H1 (cell line): ENCODE results near the gene CHPF. TPM values are rescaled to one million over a fixed set of nuclear protein-coding genes. Genes with fewer than 3 reads are reported as not detected.

ENCODE experiments used
- CTCF ChIA-PET: fragments of 300-600 bp; sonication (Branson Sonifier 250); formaldehyde crosslinking; loops from one replicate; lab custom pipeline; 2021; ENCODE audit not compliant: partially characterized antibody; lab: Charles Lee
- POLR2A ChIA-PET: fragments of 300-600 bp; sonication (Branson Sonifier 250); formaldehyde crosslinking; loops from one replicate; lab custom pipeline; 2021; ENCODE audit warnings: inconsistent platforms; ENCODE audit not compliant: partially characterized antibody; lab: Charles Lee
- DNase-seq, 2 experiments: peaks; one replicate each; pipeline versions ENCODE4 v3.0.0 to v3.0.0-alpha.2; 2010 to 2022; ENCODE audit warnings: low spot score in 2 of 2, low read depth in 1 of 2, mixed read lengths in 1 of 2
- FAIRE-seq: peaks from 2 replicates; lab custom pipeline; 2011; peaks lifted over from hg19 to GRCh38; lab: Jason Lieb, UNC
- H2AFZ ChIP-seq: 2 replicates; pipeline ENCODE4 v1.8.1; 2012; ENCODE audit warnings: low read length, inconsistent platforms
- H2AK5ac ChIP-seq: 2 replicates; pipeline ENCODE4 v1.6.1; 2013; ENCODE audit warnings: low read depth, low read length
- H2BK120ac ChIP-seq: replicated peaks from 2 replicates; pipeline ENCODE3; 2013; ENCODE audit warnings: low read depth, low read length, inconsistent platforms
- H2BK12ac ChIP-seq: 2 replicates; pipeline ENCODE4 v1.6.1; 2013; ENCODE audit warnings: low read depth, low read length
- H2BK15ac ChIP-seq: 2 replicates; pipeline ENCODE4 v1.6.1; 2013; ENCODE audit warnings: low read length
- H2BK20ac ChIP-seq: 2 replicates; pipeline ENCODE4 v1.6.1; 2013; ENCODE audit warnings: low read length
- H2BK5ac ChIP-seq: 2 replicates; pipeline ENCODE4 v1.6.1; 2013; ENCODE audit warnings: low read depth, low read length
- H3K14ac ChIP-seq: 2 replicates; pipeline ENCODE4 v1.6.1; 2013; ENCODE audit warnings: inconsistent platforms; ENCODE audit not compliant: insufficient read length
- H3K18ac ChIP-seq: 2 replicates; pipeline ENCODE4 v1.6.1; 2013; ENCODE audit warnings: low read length; ENCODE audit errors: extremely low read depth
- H3K23ac ChIP-seq: 2 replicates; pipeline ENCODE4 v1.6.1; 2013; ENCODE audit warnings: inconsistent platforms; ENCODE audit not compliant: insufficient read length
- H3K23me2 ChIP-seq: 2 replicates; pipeline ENCODE4 v1.6.1; 2013; ENCODE audit warnings: low read depth, low read length
- H3K27ac ChIP-seq: 2 replicates; pipeline ENCODE4 v1.6.1; 2011; ENCODE audit warnings: low read depth, low read length, inconsistent platforms
- H3K27me3 ChIP-seq, 4 experiments: replicated peaks in 1 of 4; 1 replicate in 1 of 4; 2 replicates in 3 of 4; pipeline versions ENCODE4 v1.6.1 to v1.8.1; 2011 to 2013; ENCODE audit warnings: low read length in 3 of 4, mild to moderate bottlenecking in 3 of 4, inconsistent platforms in 2 of 4, mixed read lengths in 2 of 4, moderate library complexity in 1 of 4; ENCODE audit not compliant: control insufficient read depth in 3 of 4, insufficient read depth in 3 of 4; ENCODE audit errors: extremely low read depth in 1 of 4
- H3K36me3 ChIP-seq, 4 experiments: 2 replicates each; pipeline versions ENCODE4 v1.6.1 to v1.8.1; 2011 to 2013; ENCODE audit warnings: mild to moderate bottlenecking in 4 of 4, low read length in 3 of 4, moderate library complexity in 2 of 4, control low read depth in 1 of 4, inconsistent platforms in 1 of 4; ENCODE audit not compliant: insufficient read depth in 4 of 4, control insufficient read depth in 2 of 4
- H3K4ac ChIP-seq: replicated peaks from 2 replicates; pipeline ENCODE3; 2013; ENCODE audit warnings: low read length, low read depth, mixed read lengths, inconsistent platforms; ENCODE audit not compliant: insufficient read length
- H3K4me1 ChIP-seq, 4 experiments: replicated peaks in 1 of 4; 1 replicate in 1 of 4; 2 replicates in 3 of 4; pipeline versions ENCODE4 v1.6.1 to v1.8.1; 2011 to 2013; ENCODE audit warnings: low read length in 3 of 4, inconsistent platforms in 2 of 4, mixed read lengths in 1 of 4; ENCODE audit not compliant: insufficient read depth in 4 of 4, control insufficient read depth in 3 of 4
- H3K4me2 ChIP-seq, 2 experiments: 2 replicates each; pipeline versions ENCODE4 v1.6.1 to v1.8.1; 2011 to 2013; ENCODE audit warnings: low read depth in 2 of 2, low read length in 2 of 2, control low read depth in 1 of 2, inconsistent platforms in 1 of 2, mild to moderate bottlenecking in 1 of 2; ENCODE audit not compliant: insufficient read depth in 1 of 2
- H3K4me3 ChIP-seq, 4 experiments: fragments of 200-600, 300-600 bp in 1 of 4; sonication (generic), shearing (Covaris generic), sonication (Bioruptor Twin) in 1 of 4; 2 replicates each; pipeline versions ENCODE4 v1.5.1 to v1.8.1; 2011 to 2016; ENCODE audit warnings: low read length in 4 of 4, low read depth in 3 of 4, control low read depth in 2 of 4, inconsistent platforms in 2 of 4, mild to moderate bottlenecking in 2 of 4, mixed read lengths in 1 of 4, moderate library complexity in 1 of 4; ENCODE audit not compliant: insufficient read depth in 2 of 4; ENCODE audit errors: extremely low read depth in 1 of 4
- H3K56ac ChIP-seq: replicated peaks from 2 replicates; pipeline ENCODE3; 2013; ENCODE audit warnings: low read depth, mild to moderate bottlenecking, mixed read lengths, low read length, inconsistent platforms; ENCODE audit not compliant: insufficient read length
- H3K79me1 ChIP-seq: 2 replicates; pipeline ENCODE4 v1.6.1; 2013; ENCODE audit warnings: low read depth, low read length, control low read depth
- H3K79me2 ChIP-seq, 2 experiments: 2 replicates each; pipeline versions ENCODE4 v1.6.1 to v1.8.1; 2012 to 2013; ENCODE audit warnings: low read length in 2 of 2, mild to moderate bottlenecking in 2 of 2, inconsistent platforms in 1 of 2; ENCODE audit not compliant: insufficient read depth in 2 of 2, control insufficient read depth in 1 of 2
- H3K9ac ChIP-seq, 4 experiments: replicated peaks in 1 of 4; 1 replicate in 1 of 4; 2 replicates in 3 of 4; pipeline versions ENCODE4 v1.6.1 to v1.8.1; 2011 to 2013; ENCODE audit warnings: low read depth in 3 of 4, low read length in 3 of 4, control low read depth in 2 of 4, mild to moderate bottlenecking in 2 of 4, moderate library complexity in 2 of 4, inconsistent platforms in 1 of 4; ENCODE audit errors: extremely low read depth in 1 of 4
- H3K9me3 ChIP-seq, 2 experiments: 2 replicates each; pipeline versions ENCODE4 v1.6.1 to v1.8.1; 2012 to 2013; ENCODE audit warnings: mild to moderate bottlenecking in 2 of 2, moderate library complexity in 2 of 2, control low read depth in 1 of 2, inconsistent platforms in 1 of 2, low read depth in 1 of 2, low read length in 1 of 2, mixed read lengths in 1 of 2; ENCODE audit not compliant: insufficient read depth in 2 of 2
- H4K20me1 ChIP-seq, 2 experiments: replicated peaks in 1 of 2; 2 replicates each; pipeline versions ENCODE3 to v1.8.1; 2011 to 2013; ENCODE audit warnings: inconsistent platforms in 2 of 2, low read length in 2 of 2, mild to moderate bottlenecking in 1 of 2; ENCODE audit not compliant: insufficient read depth in 2 of 2, control insufficient read depth in 1 of 2
- H4K5ac ChIP-seq: 2 replicates; pipeline ENCODE4 v1.6.1; 2013; ENCODE audit warnings: low read length, low read depth, mixed read lengths, inconsistent platforms; ENCODE audit not compliant: insufficient read length
- H4K8ac ChIP-seq: 2 replicates; pipeline ENCODE4 v1.8.0; 2013; ENCODE audit warnings: mild to moderate bottlenecking, moderate library complexity, low read length, inconsistent platforms; ENCODE audit not compliant: insufficient read depth; ENCODE audit errors: extremely low read depth
- H4K91ac ChIP-seq: replicated peaks from 2 replicates; pipeline ENCODE3; 2013; ENCODE audit warnings: low read length, mixed read lengths, inconsistent platforms; ENCODE audit not compliant: insufficient read length
- CTBP2 ChIP-seq: IDR thresholded peaks from 2 replicates; pipeline ENCODE4 v1.7.0; 2011; ENCODE audit warnings: borderline replicate concordance, mild to moderate bottlenecking, moderate library complexity, mixed read lengths, low read length; ENCODE audit not compliant: insufficient read depth, insufficient read length
- EGR1 ChIP-seq: IDR thresholded peaks from 2 replicates; pipeline ENCODE4 v1.6.1; 2011; ENCODE audit warnings: low read depth, low read length, borderline replicate concordance
- KDM4A ChIP-seq: IDR thresholded peaks from one replicate; pipeline ENCODE4 v1.7.1; 2012; ENCODE audit warnings: low read depth, mild to moderate bottlenecking, moderate library complexity, low read length, inconsistent platforms; ENCODE audit not compliant: severe bottlenecking
- MAX ChIP-seq: IDR thresholded peaks from 2 replicates; pipeline ENCODE4 v1.6.1; 2012; ENCODE audit warnings: inconsistent platforms
- RAD21 ChIP-seq, 2 experiments: IDR thresholded peaks in 1 of 2; conservative IDR thresholded peaks in 1 of 2; 2 replicates each; pipeline ENCODE4 v1.6.1; 2011; ENCODE audit warnings: low read depth in 2 of 2, low read length in 2 of 2, improper control_type of control experiment in 1 of 2, inconsistent platforms in 1 of 2, mild to moderate bottlenecking in 1 of 2, moderate library complexity in 1 of 2
- TEAD4 ChIP-seq: IDR thresholded peaks from 2 replicates; pipeline ENCODE4 v1.6.1; 2012; ENCODE audit warnings: low read depth, low read length, inconsistent platforms, mixed read lengths
- USF2 ChIP-seq: IDR thresholded peaks from 2 replicates; pipeline ENCODE4 v1.6.1; 2011; ENCODE audit warnings: low read length, improper control_type of control experiment
- WGBS, 2 experiments: shearing (Covaris generic) in 1 of 2; methylation state at CpG; one replicate each; pipeline versions ENCODE4 v1.1.6 to v1.1.7; 2013 to 2015; ENCODE audit warnings: low lambda C conversion rate in 2 of 2, mixed read lengths in 2 of 2, inconsistent platforms in 1 of 2, low coverage in 1 of 2, missing lambda C conversion rate in 1 of 2; ENCODE audit not compliant: insufficient replicate concordance in 2 of 2, insufficient coverage in 1 of 2, insufficient read length in 1 of 2; ENCODE audit errors: extremely low coverage in 1 of 2, missing lambda C conversion rate in 1 of 2; 5-methylcytosine and 5-hydroxymethylcytosine counted together
- polyA plus RNA-seq, 7 experiments: library from polyadenylated mRNA; depleted of rRNA in 3 of 7; stranded (reverse) in 5 of 7; unstranded in 2 of 7; fragments of >200 nt in 5 of 7; fragments of 200-250 nt in 2 of 7; gene quantifications; 1 replicate in 5 of 7; 2 replicates in 1 of 7; 4 replicates in 1 of 7; pipeline versions ENCODE4 v1.2.1 to v1.2.3, GENCODE V29; 2011 to 2013; ENCODE audit warnings: missing spikeins in 2 of 7, mixed read lengths in 2 of 7
- total RNA-seq: library from RNA; stranded (reverse); fragmentation: NEBNext Ultra II Directional; extraction: Animal tissue kit (Norgen Biotek cat#: 25700); gene quantifications from 2 replicates; pipeline ENCODE4 v1.2.1, GENCODE V29; 2021

CHPF gene
- total and polyA plus RNA-seq, 2 of the 8 experiments (the other 6 are each of a cell fraction or from before 2014, with no cell fraction given) = 62.9 to 67.3 TPM

GRCh38 chr2:219500135-219500534, 43.5 kb downstream of the CHPF start:
- WGBS, 2 experiments = 74% methylated on average over 2 of the region's 2 CpGs; no CpG with 5 or more reads in 1 of the 2 experiments
- H3K14ac ChIP-seq = no peak overlapping the region
- no peak overlapping the region for H4K8ac ChIP-seq
- H3K4me1 ChIP-seq = peaks cover 9 to 41% (median 21%) of the 10 kb centered on the region in 4 experiments
- peaks cover 24% of the 10 kb centered on the region for H3K23me2 ChIP-seq
- FAIRE-seq = peak; percentile 28
- no peaks in the 10 kb centered on the region for H4K20me1 ChIP-seq
- H3K36me3 ChIP-seq = peaks cover 0 to 7% (median 0%) of the 10 kb centered on the region in 4 experiments; a peak in 2 of 8 replicates
- H3K4me3 ChIP-seq = 0 out of 8 replicates have a peak overlapping the region, but pooled peaks of 1 of the 4 experiments have one; percentile 72
- no peak overlapping the region for H2BK12ac ChIP-seq
- H3K27ac ChIP-seq = no peak overlapping the region
- no peak overlapping the region for H4K5ac ChIP-seq
- H2BK120ac ChIP-seq = no peak overlapping the region
- DNase-seq = no peak
- H3K4ac ChIP-seq = no peak overlapping the region
- no peaks in the 10 kb centered on the region for H3K79me2 ChIP-seq
- ChIA-PET POLR2A (interaction anchor here (0.9 to 19.9 kb wide), 7 partner anchors 9 to 27 kb away, joined by 3 to 216 read pairs (median 11); partner anchors contain the start of gene ASIC4), CTCF (interaction anchor here (0.7 to 113.1 kb wide), 7 partner anchors 11 to 1174 kb away, joined by 3 to 7248 read pairs (median 5); partner anchors contain the start of genes ASIC4, CHPF, DES and GMPPA)
- H3K9ac ChIP-seq = no peak overlapping the region
- peaks cover 20 to 30% (median 26%) of the 10 kb centered on the region in 4 experiments for H3K27me3 ChIP-seq
- no peaks in the 10 kb centered on the region for H3K9me3 ChIP-seq
- H3K79me1 ChIP-seq = no peaks in the 10 kb centered on the region; the same call in 1 of the 2 replicates
- H3K56ac ChIP-seq = no peak overlapping the region
- no peak overlapping the region for H2AK5ac ChIP-seq
- H3K23ac ChIP-seq = no peak overlapping the region
- H2BK20ac ChIP-seq = 0 out of 2 replicates have a peak overlapping the region, but pooled peaks have one; percentile 67
- no peak overlapping the region for H2AFZ ChIP-seq
- H4K91ac ChIP-seq = peak overlapping the region; percentile 5
- H2BK5ac ChIP-seq = no peak overlapping the region
- no peak overlapping the region for H2BK15ac ChIP-seq
- no peak overlapping the region for H3K18ac ChIP-seq
- peak overlapping the region; percentile 97 to 99; a peak in 2 of 4 replicates for H3K4me2 ChIP-seq
- TF ChIP-seq TEAD4 = peak; percentile 43; the same call in 1 of the 2 replicates
- TF ChIP-seq MAX = no peak
- TF ChIP-seq EGR1 = no peak
- no peak for TF ChIP-seq KDM4A
- peak; percentile 24 to 43; a peak in 3 of 4 replicates for TF ChIP-seq RAD21 (IDR thresholded peaks at IDR 0.05 in 1 of 2, conservative IDR thresholded peaks at IDR 0.05 in 1 of 2; ENCODE audit: low read depth in 2 of 2, low read length in 2 of 2)
- TF ChIP-seq USF2 = no peak
- no peak for TF ChIP-seq CTBP2
